HG03520 (cell line): Measurements from ENCODE around the gene OR1M1.

Source experiments
- ATAC-seq: cut with Tn5 transposase; IDR thresholded peaks from one replicate; pipeline ENCODE4 v1.9.1; 2021; ENCODE audit warnings: mild to moderate bottlenecking, moderate library complexity; ENCODE audit not compliant: unreplicated experiment

OR1M1 gene

DNA sequence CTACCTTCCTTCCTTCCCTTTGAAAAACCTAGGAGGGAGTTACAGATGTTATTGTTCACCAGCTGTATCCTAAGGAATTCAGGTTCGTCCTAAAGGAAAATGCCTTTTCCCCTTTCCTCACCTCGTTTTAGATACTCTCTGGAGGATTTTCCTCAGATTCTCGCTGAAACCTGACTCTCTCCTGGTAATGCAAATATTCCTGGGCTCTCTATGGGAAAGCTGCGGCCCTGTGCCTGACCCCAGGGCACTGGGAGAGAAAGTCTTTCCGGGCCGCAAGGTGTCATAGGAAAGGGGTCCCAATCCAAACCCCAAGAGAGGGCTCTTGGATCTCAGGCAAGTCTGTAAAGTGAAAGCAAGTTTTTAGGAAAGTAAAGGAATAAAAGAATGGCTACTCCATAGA, 13.1 kb upstream of the OR1M1 start:
- ATAC-seq: no peak

- no peak for ATAC-seq
Observed at GRCh38 chr19:9075064-9075949, 11.6 kb upstream of the OR1M1 start.

DNA sequence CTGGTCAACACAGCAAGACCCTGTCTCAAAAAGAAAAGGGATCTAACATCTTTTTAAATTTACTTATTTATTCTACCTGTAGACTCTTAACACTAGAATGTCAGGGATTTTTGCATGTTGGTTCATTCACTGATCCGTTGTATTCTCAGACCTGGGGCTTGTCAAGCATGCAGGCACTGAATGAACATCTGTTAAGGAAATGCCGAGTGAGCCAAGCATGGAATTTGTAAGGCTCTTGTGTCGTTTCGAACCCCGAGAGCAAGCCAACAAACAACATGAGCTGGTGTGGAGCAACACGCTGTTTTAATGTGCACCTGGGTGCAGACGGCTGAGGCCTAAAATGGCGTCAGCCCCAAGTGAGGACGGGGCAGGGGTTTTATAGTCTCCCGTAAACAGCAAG, 10.0 kb upstream of the OR1M1 start:
- no peak for ATAC-seq

- ATAC-seq: no peak
Observed at GRCh38 chr19:9078651-9079050, 8.2 kb upstream of the OR1M1 start.

DNA sequence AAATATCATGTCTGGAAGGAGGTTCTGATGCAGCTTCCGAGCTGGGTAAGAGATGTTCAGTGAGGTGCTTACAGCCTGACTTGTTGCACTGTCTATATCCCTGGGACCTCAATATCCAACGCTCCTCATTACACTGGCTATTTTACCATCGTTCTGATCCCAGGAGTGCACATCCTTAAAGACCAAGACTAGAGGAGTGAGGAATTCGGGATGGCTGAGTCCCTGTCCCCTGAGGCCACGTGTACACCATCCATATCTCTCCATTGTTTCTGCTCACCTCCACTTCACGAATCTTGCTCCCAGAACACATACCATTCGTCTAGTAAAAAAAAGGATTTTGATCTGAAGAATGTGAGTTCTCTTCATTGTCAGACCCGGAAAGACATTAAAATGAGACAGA, 20.5 kb downstream of the OR1M1 start, which contains the start of gene OR7G2:
TSS of gene OR7G2 (minus strand) at position 101 of the 400 bp plus-strand sequence. CDS start 4,232 bp downstream, outside the sequence.
- no peak for ATAC-seq

DNA sequence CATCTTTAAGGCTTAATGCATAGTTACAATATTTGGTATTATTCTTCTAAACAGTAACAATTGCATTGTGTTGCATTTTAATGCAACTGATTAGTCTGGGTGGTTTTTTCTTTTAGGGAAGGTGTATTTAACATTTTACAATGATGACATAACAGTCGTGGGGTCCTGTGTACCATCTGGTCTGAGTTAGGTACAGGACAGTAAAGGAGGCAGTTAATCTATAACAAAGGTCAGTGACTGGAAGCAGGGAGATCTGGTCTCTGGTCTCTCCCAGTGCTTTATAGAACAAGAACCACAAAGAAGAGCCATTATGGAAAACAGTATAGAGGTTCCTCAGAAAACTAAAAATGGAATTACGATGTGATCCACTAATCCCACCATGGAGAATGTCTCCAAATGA, 23.1 kb downstream of the OR1M1 start:
- ATAC-seq: no peak

GRCh38 chr19:9115307-9115813, 28.5 kb downstream of the OR1M1 start, which contains the start of gene OR7G1:
Gene OR7G1 (minus strand): TSS chr19:9115763. CDS start chr19:9115763, 0 bp downstream.
- ATAC-seq: no peak

- ATAC-seq: no peak
Observed at GRCh38 chr19:9116547-9116946, 29.7 kb downstream of the OR1M1 start.

GRCh38 chr19:9126900-9127405, 40.1 kb downstream of the OR1M1 start, which contains the start of gene OR7G3:
Gene OR7G3 (minus strand): TSS chr19:9126950. CDS start chr19:9126950, 0 bp downstream.
- ATAC-seq: no peak

- ATAC-seq: no peak
Observed at GRCh38 chr19:9128171-9128570, 41.3 kb downstream of the OR1M1 start.

GRCh38 chr19:9130965-9131364, 44.1 kb downstream of the OR1M1 start:
- no peak for ATAC-seq

- ATAC-seq: no peak
Observed at GRCh38 chr19:9132422-9132821, 45.6 kb downstream of the OR1M1 start.

DNA sequence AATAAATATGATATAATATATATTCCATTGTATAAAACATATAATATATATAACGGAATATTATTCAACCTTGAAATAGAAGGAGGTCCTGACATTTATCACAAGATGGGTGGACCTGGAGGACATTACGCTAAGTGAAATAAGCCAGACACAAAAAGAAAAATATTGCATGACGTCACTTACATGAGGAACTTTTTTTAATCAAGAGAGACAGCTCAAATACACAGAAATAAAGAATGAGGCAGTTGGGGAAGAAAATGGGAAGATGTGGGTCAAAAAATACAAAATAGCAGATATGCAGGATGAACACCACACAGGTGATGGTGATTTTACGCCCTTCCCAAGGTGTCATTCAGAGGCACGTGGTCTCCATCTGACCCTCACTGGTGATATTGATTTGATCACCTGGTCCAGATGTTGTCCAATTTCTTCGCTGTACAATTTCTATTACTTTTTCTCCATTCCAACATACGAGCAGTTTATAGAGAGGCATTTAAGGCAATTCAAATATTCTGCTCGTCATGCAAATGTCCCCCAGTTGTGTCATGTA, 52.8 kb downstream of the OR1M1 start:
- ATAC-seq: no peak

- peak; percentile 89 for ATAC-seq
Observed at GRCh38 chr19:9140159-9140874, 53.5 kb downstream of the OR1M1 start, which contains the start of gene ZNF317. Gene ZNF317 (plus strand): TSS chr19:9140397. CDS start chr19:9156017, 15,620 bp downstream.

DNA sequence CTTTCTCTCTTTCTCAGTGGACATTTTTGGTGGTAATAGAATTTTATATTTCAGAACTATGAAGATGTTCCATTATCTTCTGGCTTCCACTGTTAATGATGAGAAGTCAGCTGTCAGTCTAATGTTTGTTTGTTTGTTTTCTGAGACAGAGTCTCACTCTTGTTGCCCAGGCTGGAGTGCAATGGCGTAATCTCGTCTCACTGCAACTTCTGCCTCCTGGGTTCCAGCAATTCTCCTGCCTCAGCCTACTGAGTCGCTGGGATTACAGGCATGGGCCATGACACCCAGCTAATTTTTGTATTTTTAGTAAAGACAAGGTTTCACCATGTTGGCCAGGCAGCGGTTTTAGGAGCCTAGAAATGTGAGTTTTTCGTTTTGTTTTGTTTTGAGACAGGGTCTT, 58.1 kb downstream of the OR1M1 start:
- no peak for ATAC-seq
